Posterior cingulate gyrus (tissue), 11 donors: Measurements from ENCODE around the gene ID2.

Experiments
- DNase-seq, 10 donors: peaks; one replicate each; pipeline versions ENCODE4 v3.0.0 to v3.0.0-alpha.2; 2020 to 2021; ENCODE audit warnings: mixed read lengths in 3 of 10
- intact Hi-C: fragments of 100-400 bp; cut with DNase I; formaldehyde crosslinking; loops from one replicate; pipeline ENCODE4 v1.15.1; 2023

ID2 gene

DNA sequence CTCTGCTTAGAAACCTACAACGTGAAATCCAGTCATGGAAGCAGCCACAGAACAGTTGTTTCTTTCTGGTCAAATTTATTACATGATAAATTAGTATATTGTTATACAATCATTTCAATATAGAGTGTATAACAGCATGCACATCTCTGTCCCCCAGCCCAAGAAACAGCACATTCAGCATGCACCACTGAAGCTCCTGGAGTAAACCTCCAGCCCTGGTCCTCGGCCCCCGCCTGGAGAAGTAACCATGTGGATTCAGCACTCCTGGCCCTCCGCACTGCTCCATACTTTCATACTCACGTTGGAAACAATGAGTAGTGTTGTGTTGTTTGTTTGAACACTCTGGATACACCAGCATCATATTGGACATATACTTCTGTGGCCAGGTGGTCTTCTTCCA is 15.3 kb upstream of the ID2 start:
- intact Hi-C loops, result no loop called here
- no peak for DNase-seq

DNA sequence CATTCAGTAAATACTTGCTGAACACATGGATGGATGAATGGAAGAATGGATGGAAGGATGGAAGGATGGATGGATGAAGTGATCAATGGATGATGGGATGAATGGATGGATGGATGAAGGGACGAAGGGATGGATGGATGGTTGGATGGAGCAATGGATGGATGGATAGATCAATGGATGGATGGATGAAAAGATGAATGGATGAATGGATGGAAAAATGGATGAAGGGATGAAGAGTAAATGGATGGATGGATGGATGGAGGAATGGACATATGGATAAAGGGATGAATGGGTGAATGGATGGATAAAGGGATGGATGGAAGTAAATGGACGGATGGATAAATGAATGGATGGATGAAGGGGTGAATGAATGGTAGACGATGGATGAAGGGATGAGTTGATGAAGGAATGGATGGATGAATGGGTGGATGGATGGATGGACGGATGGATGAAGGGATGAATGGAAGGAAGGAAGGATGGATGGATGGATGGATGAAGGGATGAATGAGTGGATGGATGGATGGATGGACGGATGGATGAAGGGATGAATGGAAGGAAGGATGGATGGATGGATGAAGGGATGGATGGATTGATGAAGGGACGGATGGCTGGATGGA is 13.9 kb upstream of the ID2 start:
- intact Hi-C loops, result no loop called here
- no peak for DNase-seq

DNA sequence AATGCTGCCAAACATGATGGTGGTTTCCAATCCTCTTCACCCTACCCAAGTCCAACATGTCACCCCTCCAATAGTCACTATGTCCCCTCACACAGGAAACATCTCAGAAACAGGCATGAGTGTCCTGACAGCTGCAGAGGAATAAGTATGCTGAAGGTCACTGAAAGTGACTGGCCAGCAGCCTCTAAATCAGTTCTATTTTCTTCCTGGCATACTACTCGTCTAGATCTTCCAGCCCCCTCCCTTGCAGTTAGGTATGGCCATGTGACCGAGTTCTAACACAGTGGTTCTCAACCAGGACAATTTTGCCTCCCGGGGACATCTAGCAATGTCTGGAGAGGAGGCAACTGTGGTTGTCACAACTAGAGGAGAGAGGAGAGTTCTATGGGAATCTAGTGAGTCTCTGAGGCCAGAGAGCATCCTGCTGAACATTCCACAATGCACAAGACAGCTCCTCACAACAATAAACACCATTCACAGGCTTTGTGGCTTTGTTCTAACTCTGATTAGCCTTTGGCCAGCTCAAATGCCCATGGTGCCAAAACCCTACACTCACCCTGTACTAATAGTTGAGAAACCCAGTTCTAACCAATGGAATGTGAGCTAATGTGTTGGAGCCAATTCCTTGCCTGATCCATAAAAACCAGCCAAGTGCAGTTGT is 12.6 kb upstream of the ID2 start:
- intact Hi-C loops, result no loop called here
- peak in 1 of 10 donors; percentile 82 for DNase-seq

DNA sequence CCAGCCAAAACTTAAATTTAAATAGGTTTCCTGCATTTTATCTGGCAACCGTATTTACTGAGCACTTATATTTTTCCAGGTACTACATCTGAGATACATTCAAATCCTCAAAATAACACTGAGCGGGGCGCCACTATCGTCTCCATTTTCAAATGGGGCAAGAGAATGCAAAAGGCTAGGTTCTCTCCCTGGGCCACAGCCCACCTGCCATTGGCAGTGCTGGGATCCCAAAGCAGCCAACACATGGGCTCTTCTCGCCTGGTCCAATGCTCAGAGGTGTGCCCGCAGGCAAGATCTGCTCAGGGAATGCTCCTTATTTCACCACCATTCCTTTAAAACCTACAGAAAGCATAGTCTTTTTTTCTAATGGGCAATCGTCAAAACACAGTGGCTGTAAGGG is 11.3 kb upstream of the ID2 start:
- intact Hi-C loops, result no loop called here
- no peak for DNase-seq

DNA sequence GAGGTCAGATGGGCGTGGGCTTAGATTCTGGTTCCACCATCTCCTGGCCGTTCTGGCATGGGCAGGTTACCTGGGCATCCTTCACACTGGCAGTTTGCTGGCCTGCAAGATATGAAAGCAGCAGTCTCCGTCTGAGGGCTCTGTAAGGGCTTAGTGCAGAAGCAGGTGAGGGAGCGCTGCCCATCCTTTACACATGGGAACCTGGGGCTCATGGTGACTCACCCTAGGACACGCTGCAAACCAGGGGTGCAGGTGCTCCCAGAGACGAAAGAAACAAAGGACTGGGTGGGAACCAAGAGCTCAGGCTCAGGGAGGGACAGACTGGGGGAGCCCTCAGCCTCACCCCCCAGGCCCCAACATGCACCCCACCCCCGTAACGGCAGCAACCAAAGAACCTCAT is 10.7 kb upstream of the ID2 start:
- intact Hi-C loops, result no loop called here
- DNase-seq, result no peak

DNA sequence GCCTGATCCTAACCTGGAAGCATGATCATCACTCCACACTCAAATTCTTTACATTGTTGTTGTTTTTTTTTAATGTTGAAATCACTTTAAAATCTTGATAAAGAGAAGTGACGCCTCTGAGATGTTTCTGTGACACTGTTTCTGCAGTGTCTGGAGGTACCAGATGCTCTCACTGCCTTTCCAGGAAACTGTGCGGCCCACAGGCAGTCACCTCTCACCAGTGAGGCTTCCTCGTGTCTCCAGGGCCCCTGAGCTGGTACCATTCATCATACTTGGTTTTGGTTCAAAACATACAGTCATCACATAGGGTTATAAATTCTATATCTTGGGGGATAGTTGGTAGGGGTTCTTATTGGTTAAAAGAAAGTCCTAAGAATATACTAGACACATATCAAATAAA is 10.1 kb upstream of the ID2 start:
- DNase-seq, result no peak
- intact Hi-C loops, result no loop called here

DNA sequence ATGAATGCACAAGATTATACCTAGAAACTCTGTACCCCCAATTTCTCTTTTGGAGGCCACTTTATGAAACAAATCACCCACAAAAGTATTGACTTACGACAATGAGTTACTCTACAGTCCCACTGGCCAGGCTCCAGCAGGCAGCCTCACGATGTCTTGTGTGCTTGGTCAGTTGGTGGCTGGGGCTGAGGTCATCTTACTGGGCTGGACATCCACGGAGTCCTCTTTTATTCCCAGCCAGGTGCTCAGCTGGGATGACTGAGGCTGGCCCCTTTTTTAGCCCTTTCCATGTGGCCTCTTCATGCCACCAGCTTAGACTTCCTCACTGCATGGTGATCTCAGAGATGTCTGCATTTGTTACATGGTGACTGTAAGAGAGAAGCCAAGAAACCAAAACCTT is 8.9 kb upstream of the ID2 start:
- no peak for DNase-seq
- intact Hi-C loops, result no loop called here

DNA sequence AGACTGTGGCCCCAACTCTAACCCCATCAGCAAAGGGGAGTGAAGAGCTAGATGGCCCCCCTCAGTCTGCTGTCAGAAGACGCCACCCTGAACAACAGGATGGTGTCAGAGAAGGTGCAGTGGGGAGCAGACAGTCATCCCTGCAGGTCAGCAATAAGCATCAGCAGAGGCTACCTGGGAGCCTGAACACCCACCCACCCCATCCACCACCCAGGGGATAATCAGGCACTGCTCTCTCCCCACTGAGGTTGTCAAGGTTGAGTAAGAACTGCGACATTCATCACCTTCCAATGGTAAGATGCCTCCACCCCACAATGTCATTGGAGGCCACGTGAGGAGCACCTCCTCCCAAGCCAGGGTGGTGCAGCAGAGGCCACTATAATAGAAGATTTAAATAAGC is 8.5 kb upstream of the ID2 start:
- intact Hi-C loops, result no loop called here
- no peak for DNase-seq

DNA sequence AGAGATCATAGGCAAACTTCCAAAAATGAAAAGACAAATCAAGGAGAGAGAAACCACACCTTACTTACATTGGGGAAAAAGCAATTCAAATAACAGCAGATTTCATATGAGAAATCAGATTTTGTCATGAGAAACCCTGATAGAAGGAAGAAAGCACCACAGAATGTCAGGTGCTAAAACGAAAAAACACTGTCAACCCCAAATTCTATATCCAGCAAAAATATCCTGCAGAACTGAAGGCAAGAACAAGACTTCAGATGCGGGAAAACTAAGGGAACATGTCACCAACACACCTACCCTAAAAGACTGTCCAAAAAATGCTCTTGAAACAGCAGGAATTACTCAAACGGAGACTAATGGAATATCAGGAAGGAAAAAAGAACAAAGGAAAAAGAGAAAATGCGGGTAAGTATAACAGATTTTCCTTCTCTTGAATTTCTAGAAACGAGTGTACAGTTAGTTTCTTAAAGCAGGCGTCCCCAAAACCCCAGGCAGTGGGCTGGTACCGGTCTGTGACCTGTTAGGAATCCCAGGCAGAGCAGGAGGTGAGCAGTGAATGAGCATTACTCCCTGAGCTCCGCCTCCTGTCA is 7.3 kb upstream of the ID2 start:
- intact Hi-C loops, result loop anchor here (5.0 kb wide), 1 partner anchor 97 kb away; no protein-coding TSS in a partner anchor

DNA sequence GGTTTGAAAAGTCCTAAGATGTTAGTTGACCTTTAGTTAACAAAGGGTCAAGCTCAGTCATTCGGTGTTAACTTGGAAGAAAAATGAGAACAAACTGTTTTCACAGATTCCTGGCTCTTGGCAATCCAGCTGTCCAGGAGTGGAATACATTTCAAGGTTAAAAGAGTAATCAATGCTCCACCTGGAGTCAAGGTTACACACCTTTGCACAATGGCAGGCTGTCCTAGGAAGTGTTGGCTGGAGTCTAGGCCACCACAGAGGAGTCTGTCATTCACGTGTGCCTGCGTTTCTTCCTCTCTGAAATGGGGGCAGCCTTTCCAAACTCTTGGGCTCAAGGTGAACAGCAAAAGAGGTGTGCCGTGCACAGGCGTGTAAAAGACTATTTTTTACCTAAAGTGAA is 6.3 kb upstream of the ID2 start:
- intact Hi-C loops, result loop anchor here (5.0 kb wide), 1 partner anchor 98 kb away; no protein-coding TSS in a partner anchor
- no peak for DNase-seq

More for the DNA sequence above, 7.3 kb upstream of the ID2 start:
- DNase-seq, result no peak

DNA sequence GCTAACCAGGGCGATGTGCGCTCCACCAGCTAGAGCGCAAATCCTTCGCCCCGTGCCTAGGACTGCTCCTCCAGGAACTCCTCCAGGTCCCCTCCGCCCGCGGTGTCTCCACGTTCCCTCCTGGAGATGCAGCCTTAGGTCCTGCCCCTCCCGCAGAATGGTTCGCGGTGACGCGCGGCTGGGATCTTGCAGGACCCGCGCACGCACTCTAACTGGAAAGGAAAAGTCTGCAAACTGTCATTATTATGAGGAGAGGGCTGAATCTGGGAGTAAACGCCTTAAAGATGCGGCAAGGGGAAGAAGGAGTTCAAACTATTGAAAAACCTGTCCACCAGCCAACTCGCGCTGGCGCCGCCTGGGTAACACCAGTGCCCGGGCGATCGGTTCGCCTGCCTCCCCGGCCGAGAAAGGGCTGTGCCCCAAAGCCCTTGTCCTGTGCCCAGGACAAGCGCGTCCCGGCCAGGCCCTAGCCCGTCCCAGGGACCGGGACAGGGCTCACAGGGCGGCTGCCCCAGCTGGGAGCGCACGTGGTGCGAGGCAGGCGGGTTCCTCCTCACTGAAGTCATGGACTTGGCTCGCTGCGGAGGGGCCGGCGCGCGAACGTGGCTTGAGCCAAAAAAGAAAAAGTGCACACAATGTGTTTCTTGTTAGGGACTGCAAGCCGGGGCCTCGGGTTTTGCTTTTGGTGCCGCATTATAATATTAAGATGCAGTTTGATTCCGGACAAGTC is 5.5 kb upstream of the ID2 start:
- peak; percentile 75 to 97 (median 83) for DNase-seq
- intact Hi-C loops, result loop anchor here (5.0 kb wide), 1 partner anchor 99 kb away; no protein-coding TSS in a partner anchor

DNA sequence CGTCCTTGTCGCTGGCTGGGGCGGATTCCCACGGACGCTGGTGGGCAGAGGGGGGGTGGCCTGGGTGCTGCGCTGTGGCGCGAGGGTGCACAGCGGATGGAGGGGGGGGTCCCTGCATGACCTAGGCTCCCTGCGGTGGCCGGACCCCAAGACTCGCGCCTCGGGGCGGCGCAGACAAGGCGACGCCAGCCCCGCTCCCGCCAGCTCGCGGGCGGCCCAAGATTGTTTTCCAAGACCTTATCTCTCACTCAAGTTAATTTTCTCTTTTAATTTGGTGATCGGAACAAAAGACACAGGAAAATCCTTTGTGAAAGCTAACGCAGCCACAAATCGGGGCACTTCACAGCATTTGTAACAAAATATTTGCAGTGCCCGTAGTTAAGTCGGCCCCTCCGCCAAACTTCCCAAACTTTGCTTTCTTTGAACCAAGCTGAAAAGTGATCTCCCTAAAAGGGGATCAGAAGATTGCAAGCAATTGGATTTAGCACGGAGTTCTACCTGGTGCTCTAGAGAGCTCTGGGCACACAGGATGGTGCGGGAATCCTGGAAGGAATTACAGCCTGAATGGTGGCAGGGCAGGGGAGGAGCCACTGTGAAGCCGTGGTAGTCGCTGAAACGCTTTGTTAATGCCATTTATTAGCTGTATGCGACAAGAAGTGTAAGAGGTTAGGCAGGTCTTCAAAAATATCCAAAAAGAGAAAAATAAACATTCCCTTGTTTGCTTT is 4.8 kb upstream of the ID2 start:
- DNase-seq, result no peak
- intact Hi-C loops, result loop anchor here (5.0 kb wide), 1 partner anchor 100 kb away; no protein-coding TSS in a partner anchor

DNA sequence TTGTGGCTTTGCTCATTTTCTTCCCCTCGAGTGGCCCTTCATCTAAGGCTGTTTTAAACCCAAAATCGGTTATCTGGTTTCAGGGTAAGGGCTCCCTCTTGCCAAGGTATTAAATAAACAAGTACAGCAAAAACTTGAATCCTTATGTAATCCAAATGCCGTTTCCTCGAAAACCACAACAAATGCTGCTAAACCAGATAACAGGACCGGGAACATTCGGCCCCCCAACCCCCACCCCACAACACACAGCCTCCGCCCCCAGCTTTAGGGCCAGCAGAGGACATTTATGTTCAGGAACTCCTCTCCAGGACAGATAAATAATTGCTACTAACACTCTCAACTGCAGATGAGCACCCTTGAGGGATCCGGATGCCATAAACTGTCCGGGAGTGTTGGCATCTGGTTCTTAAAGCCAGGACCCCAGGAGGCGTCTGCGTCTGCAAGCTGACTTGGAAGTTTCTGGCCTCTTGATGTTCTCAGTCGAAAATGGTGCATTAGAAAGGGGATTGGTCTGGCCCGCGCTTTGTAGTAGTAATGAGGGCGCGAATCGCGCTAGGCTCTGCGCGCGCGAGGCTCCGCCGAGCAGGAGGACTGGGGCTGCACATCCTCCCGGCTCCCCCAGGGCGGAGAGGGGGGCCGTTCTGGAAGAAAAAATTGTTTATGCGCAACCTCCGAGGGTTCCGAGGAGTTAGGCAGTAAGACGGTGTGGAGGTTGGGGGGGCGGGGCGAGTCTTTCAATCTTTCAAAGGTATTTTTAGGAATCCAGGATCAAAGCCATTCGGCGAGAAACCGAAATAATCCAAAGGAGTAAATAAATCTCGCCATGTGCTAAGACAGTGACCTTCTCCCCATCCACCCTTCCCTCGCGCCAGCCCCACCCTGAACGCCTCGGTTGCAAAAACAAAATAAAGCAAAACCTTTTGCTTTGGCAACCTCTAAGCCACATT is 3.9 kb upstream of the ID2 start:
- peak in 6 of 10 donors; percentile 40 to 89 (median 62) for DNase-seq
- intact Hi-C loops, result loop anchor here (5.0 kb wide), 1 partner anchor 101 kb away; no protein-coding TSS in a partner anchor

DNA sequence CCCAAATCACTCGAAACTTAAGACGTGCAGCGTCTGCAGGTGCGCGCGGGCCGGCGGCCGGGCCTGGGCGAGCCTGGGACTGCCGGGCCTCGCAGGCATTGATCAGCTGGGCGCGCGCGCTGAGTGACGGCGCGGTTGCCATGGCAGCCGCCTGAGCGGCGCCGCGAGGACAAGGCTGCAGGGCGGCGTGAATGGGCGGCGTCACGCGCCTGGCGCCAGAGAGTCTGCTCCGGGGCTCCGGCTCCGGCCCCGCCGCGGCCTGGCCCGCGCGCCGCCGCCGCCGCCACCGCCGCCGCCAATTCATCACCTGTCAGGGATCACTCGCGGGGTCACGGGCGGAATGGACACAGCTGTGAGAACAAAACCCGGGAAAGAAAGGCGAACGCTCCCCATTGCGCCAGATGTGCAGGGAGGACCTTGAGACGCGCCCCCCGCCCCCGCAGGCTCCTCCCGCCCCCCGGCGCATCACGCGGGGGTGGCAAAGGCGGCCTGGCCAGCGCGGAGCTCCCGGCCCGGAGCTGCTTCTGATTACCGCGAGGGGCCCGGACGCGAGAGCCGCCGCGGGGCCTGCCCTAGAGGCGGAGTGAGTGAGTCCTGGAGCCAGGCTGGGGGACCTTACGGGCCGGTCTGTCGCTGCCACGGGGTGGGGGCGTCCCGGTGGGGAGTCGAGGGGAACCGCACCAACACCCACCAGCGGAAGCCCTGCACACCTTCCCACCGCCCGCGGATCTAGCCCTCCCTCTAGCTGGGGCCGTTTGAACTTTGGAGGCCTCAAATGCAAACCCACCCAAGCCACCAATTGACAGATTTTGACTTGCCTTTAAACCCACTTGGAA is 2.9 kb upstream of the ID2 start:
- intact Hi-C loops, result loop anchor here (5.0 kb wide), 1 partner anchor 102 kb away; no protein-coding TSS in a partner anchor
- peak; percentile 81 to 99 (median 93) for DNase-seq

DNA sequence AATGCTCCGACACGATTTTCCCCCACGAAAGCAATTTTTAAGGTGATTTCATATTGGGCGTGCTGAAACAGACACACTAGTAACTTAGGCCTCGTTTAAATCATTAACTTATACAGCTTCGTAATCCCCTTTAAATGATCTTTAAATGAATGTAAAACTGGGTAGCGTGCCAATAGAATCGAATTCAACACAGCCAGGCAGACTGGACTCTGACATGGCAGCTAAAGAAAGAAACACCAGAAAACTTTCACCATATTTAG is 2.4 kb upstream of the ID2 start:
- DNase-seq, result no peak
- intact Hi-C loops, result loop anchor here (5.0 kb wide), 1 partner anchor 102 kb away; no protein-coding TSS in a partner anchor

DNA sequence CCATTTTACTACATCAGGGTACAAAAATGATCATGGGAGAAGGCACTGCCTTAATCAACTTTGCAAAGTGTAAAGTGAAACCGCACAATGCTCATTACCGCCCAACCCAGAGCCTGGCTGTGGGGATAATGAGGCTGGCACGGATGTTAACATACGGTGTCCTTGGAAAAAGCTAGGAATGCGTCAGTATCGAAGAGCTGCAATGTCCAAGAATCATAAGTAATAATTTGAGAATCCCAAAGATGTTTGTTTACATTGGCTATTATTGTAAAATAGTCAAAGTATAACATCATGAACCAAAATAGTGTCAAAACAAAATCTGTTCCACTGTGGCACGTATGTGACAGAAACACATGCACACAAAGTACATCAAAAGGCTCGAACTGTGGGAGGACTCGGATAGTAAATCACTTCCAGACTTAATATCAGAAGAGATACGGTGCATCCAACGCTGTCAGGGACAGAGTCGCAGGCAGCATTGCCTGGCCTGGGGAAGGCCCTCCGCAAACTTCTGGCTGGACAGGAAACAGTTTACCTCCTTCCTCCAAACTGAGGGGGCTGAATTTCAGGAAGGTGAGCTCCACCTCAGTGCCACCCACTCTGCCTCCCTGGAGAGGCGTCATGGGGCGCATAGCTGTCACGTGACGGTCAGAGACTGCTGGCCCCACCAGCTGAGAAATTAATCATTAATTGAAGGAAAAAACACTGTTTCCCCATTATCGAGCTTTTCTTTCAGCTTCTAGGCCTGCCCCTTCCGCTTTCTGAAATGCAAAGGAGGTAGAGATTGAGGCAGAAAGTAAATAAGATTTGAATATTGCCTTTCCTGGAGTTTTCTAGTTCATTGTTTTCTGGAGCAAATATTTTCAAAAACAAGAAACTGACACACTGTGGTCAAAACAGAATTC is 1.8 kb upstream of the ID2 start:
- peak in 1 of 10 donors; percentile 82 for DNase-seq
- intact Hi-C loops, result loop anchor here (5.0 to 10.0 kb wide), 3 partner anchors 103 to 955 kb away; no protein-coding TSS in a partner anchor
